ENCODE data around the gene ERP44. TPM values are rescaled to one million over a fixed set of nuclear protein-coding genes. Genes with fewer than 3 reads are reported as not detected.
"Not testable (repeated sequence)": the region's sequence is repeated elsewhere in the genome, so short reads cannot be mapped to it uniquely, and the experiment has no call there.

Gene ERP44
- total RNA-seq, 1 experiment from 2014 or later = 19.5 TPM

GRCh38 chr9:99999797-100000196 lies 99.0 kb downstream of the ERP44 start:
- H3K36me3 ChIP-seq (ENCODE audit: low read depth) = no peaks in the 10 kb centered on the region
- ChIA-PET CTCF (no interaction called here), POLR2A (ENCODE audit: unreplicated experiment) (interaction anchor here (0.7 kb wide), 1 partner anchor 679 kb away, joined by 4 read pairs; no protein-coding TSS in a partner anchor)
- H3K9me2 ChIP-seq (ENCODE audit: insufficient read depth) = no peaks in the 10 kb centered on the region
- intact Hi-C loops (cut with micrococcal nuclease; ENCODE audit: unreplicated experiment) = no loop called here
- no peaks in the 10 kb centered on the region for H4K20me1 ChIP-seq (ENCODE audit: insufficient read depth)
- no peaks in the 10 kb centered on the region for H3K4me1 ChIP-seq (replicated peaks; ENCODE audit: insufficient read depth)
- no peaks in the 10 kb centered on the region for H3K9me3 ChIP-seq (ENCODE audit: insufficient read depth, low read depth)
- no peak overlapping the region for H3K4me3 ChIP-seq
- no peaks in the 10 kb centered on the region for H3K27me3 ChIP-seq (ENCODE audit: insufficient read depth, low read depth)
- H3K27ac ChIP-seq = no peak overlapping the region
- no peaks in the 10 kb centered on the region for H3F3A ChIP-seq (ENCODE audit: insufficient read depth, low read depth)
- DNase-seq = no peak
- H2AFZ ChIP-seq = no peak overlapping the region
- no peak overlapping the region for H3K4me2 ChIP-seq
- BruUV-seq (replicated peaks) = no TSS peak
- TF ChIP-seq EZH2 (IDR thresholded peaks at IDR 0.05; ENCODE audit: low read depth) = no peak
- TF ChIP-seq CTCF (conservative IDR thresholded peaks at IDR 0.05) = no peak
- no peaks in the 10 kb centered on the region for H3K79me2 ChIP-seq (ENCODE audit: low read depth)

- H4K20me1 ChIP-seq (ENCODE audit: insufficient read depth) = no peaks in the 10 kb centered on the region
- H3K9me2 ChIP-seq (ENCODE audit: insufficient read depth) = no peaks in the 10 kb centered on the region
- intact Hi-C loops (cut with micrococcal nuclease; ENCODE audit: unreplicated experiment) = no loop called here
- ChIA-PET CTCF (no interaction called here), POLR2A (ENCODE audit: unreplicated experiment) (no interaction called here)
- H3K9me3 ChIP-seq (ENCODE audit: insufficient read depth, low read depth) = no peaks in the 10 kb centered on the region
- no peak overlapping the region for H3K4me2 ChIP-seq
- TF ChIP-seq CTCF (conservative IDR thresholded peaks at IDR 0.05) = no peak
- TF ChIP-seq EZH2 (IDR thresholded peaks at IDR 0.05; ENCODE audit: low read depth) = no peak
- H3K79me2 ChIP-seq (ENCODE audit: low read depth) = no peaks in the 10 kb centered on the region
- no peaks in the 10 kb centered on the region for H3K4me1 ChIP-seq (replicated peaks; ENCODE audit: insufficient read depth)
- no peaks in the 10 kb centered on the region for H3F3A ChIP-seq (ENCODE audit: insufficient read depth, low read depth)
- DNase-seq = no peak
- H3K4me3 ChIP-seq = no peak overlapping the region
- H2AFZ ChIP-seq = no peak overlapping the region
- H3K27ac ChIP-seq = no peak overlapping the region
- no peaks in the 10 kb centered on the region for H3K27me3 ChIP-seq (ENCODE audit: insufficient read depth, low read depth)
- H3K36me3 ChIP-seq (ENCODE audit: low read depth) = no peaks in the 10 kb centered on the region
- no TSS peak for BruUV-seq (replicated peaks)
These were observed 99.9 kb downstream of the ERP44 start for GRCh38 chr9:99998866-99999265.

GRCh38 chr9:99998266-99998665 lies 100.5 kb downstream of the ERP44 start:
- TF ChIP-seq CTCF (conservative IDR thresholded peaks at IDR 0.05) (no peak), EZH2 (IDR thresholded peaks at IDR 0.05; ENCODE audit: low read depth) (no peak)
- Histone ChIP-seq H3K36me3 (ENCODE audit: low read depth) (no peaks in the 10 kb centered on the region), H2AFZ (no peak overlapping the region), H3K9me2 (ENCODE audit: insufficient read depth) (no peaks in the 10 kb centered on the region), H3K27me3 (ENCODE audit: insufficient read depth, low read depth) (no peaks in the 10 kb centered on the region), H3F3A (ENCODE audit: insufficient read depth, low read depth) (no peaks in the 10 kb centered on the region), H4K20me1 (ENCODE audit: insufficient read depth) (no peaks in the 10 kb centered on the region), H3K27ac (no peak overlapping the region), H3K4me1 (replicated peaks; ENCODE audit: insufficient read depth) (no peaks in the 10 kb centered on the region), H3K79me2 (ENCODE audit: low read depth) (no peaks in the 10 kb centered on the region), H3K4me2 (no peak overlapping the region), H3K9me3 (ENCODE audit: insufficient read depth, low read depth) (peaks cover under 1% of the 10 kb centered on the region; the same call in 1 of the 2 replicates), H3K4me3 (no peak overlapping the region)
- ChIA-PET CTCF (no interaction called here), POLR2A (ENCODE audit: unreplicated experiment) (no interaction called here)
- BruUV-seq (replicated peaks) = no TSS peak
- no peak for DNase-seq
- intact Hi-C loops (cut with micrococcal nuclease; ENCODE audit: unreplicated experiment) = no loop called here

GRCh38 chr9:99990508-99990907 lies 108.3 kb downstream of the ERP44 start:
- POLR2A ChIA-PET (ENCODE audit: unreplicated experiment); H3F3A ChIP-seq (ENCODE audit: insufficient read depth, low read depth); H3K4me3 ChIP-seq; H3K9me2 ChIP-seq (ENCODE audit: insufficient read depth); DNase-seq; intact Hi-C loops (cut with micrococcal nuclease; ENCODE audit: unreplicated experiment); H3K4me2 ChIP-seq; H3K27me3 ChIP-seq (ENCODE audit: insufficient read depth, low read depth); H2AFZ ChIP-seq; H4K20me1 ChIP-seq (ENCODE audit: insufficient read depth); H3K36me3 ChIP-seq (ENCODE audit: low read depth); H3K9me3 ChIP-seq (ENCODE audit: insufficient read depth, low read depth); H3K27ac ChIP-seq; BruUV-seq (replicated peaks); CTCF ChIA-PET; H3K4me1 ChIP-seq (replicated peaks; ENCODE audit: insufficient read depth); H3K79me2 ChIP-seq (ENCODE audit: low read depth): not testable (repeated sequence)

All from PC-9 (cell line).